H1 (cell line): ENCODE data around the gene U2SURP. TPM values are rescaled to one million over a fixed set of nuclear protein-coding genes. Genes with fewer than 3 reads are reported as not detected.

Experiments
- ASH2L ChIP-seq: fragments of 200-600, 300-600 bp; sonication (generic); IDR thresholded peaks from one replicate; pipeline ENCODE4 v1.7.1; 2017; ENCODE audit warnings: low read length
- ATF3 ChIP-seq: IDR thresholded peaks from 2 replicates; pipeline ENCODE4 v1.6.1; 2011; ENCODE audit warnings: low read depth, mild to moderate bottlenecking, low read length; ENCODE audit not compliant: insufficient read depth
- CHD1 ChIP-seq: IDR thresholded peaks from 2 replicates; pipeline ENCODE4 v1.6.1; 2012; ENCODE audit warnings: low read depth, low read length, improper control_type of control experiment
- EGR1 ChIP-seq: IDR thresholded peaks from 2 replicates; pipeline ENCODE4 v1.6.1; 2011; ENCODE audit warnings: low read depth, low read length, borderline replicate concordance
- EP300 ChIP-seq, 2 experiments: IDR thresholded peaks; 1 replicate in 1 of 2; 2 replicates in 1 of 2; pipeline ENCODE4 v1.6.1; 2011 to 2012; ENCODE audit warnings: low read depth in 2 of 2, low read length in 2 of 2, mild to moderate bottlenecking in 2 of 2, borderline replicate concordance in 1 of 2, inconsistent platforms in 1 of 2, moderate library complexity in 1 of 2
- GABPA ChIP-seq: IDR thresholded peaks from 2 replicates; pipeline ENCODE4 v1.6.1; 2011; ENCODE audit warnings: mild to moderate bottlenecking, low read length, moderate library complexity, borderline replicate concordance; ENCODE audit not compliant: insufficient read depth
- HDAC2 ChIP-seq, 2 experiments: fragments of 300-600 bp in 1 of 2; sonication (generic) in 1 of 2; IDR thresholded peaks; 2 replicates each; pipeline ENCODE4 v1.6.1; 2011 to 2012; ENCODE audit warnings: low read depth in 2 of 2, low read length in 2 of 2, mild to moderate bottlenecking in 2 of 2, moderate library complexity in 2 of 2, borderline replicate concordance in 1 of 2, inconsistent platforms in 1 of 2
- KDM4A ChIP-seq: IDR thresholded peaks from one replicate; pipeline ENCODE4 v1.7.1; 2012; ENCODE audit warnings: low read depth, mild to moderate bottlenecking, moderate library complexity, low read length, inconsistent platforms; ENCODE audit not compliant: severe bottlenecking
- KDM5A ChIP-seq: fragments of 200-600 bp; IDR thresholded peaks from 2 replicates; pipeline ENCODE4 v1.7.1; 2012; ENCODE audit warnings: mild to moderate bottlenecking, low read length, inconsistent platforms, mixed read lengths
- MAX ChIP-seq: IDR thresholded peaks from 2 replicates; pipeline ENCODE4 v1.6.1; 2012; ENCODE audit warnings: inconsistent platforms
- NANOG ChIP-seq: IDR thresholded peaks from 2 replicates; pipeline ENCODE4 v1.6.1; 2011; ENCODE audit warnings: low read length, low read depth, mild to moderate bottlenecking, inconsistent platforms; ENCODE audit not compliant: insufficient read depth, poor library complexity, severe bottlenecking
- NRF1 ChIP-seq: IDR thresholded peaks from 2 replicates; pipeline ENCODE4 v1.6.1; 2011; ENCODE audit warnings: mild to moderate bottlenecking, low read depth, low read length, improper control_type of control experiment
- PHF8 ChIP-seq: fragments of 200-600 bp; sonication (generic); conservative IDR thresholded peaks from 2 replicates; pipeline ENCODE4 v1.7.1; 2012; ENCODE audit warnings: low read depth, mild to moderate bottlenecking, inconsistent platforms, low read length, moderate library complexity
- POLR2A ChIP-seq, 2 experiments: IDR thresholded peaks; 1 replicate in 1 of 2; 2 replicates in 1 of 2; pipeline ENCODE4 v1.6.1; 2011; ENCODE audit warnings: low read depth in 2 of 2, low read length in 2 of 2, mild to moderate bottlenecking in 2 of 2; ENCODE audit errors: control extremely low read depth in 1 of 2
- POU5F1 ChIP-seq: IDR thresholded peaks from 2 replicates; pipeline ENCODE4 v1.6.1; 2011; ENCODE audit warnings: low read depth, mild to moderate bottlenecking, low read length, moderate library complexity
- RBBP5 ChIP-seq: IDR thresholded peaks from 2 replicates; pipeline ENCODE4 v1.7.1; 2012; ENCODE audit warnings: low read depth, mild to moderate bottlenecking, inconsistent platforms, low read length, moderate library complexity, borderline replicate concordance
- SP1 ChIP-seq: IDR thresholded peaks from 2 replicates; pipeline ENCODE4 v1.6.1; 2011; ENCODE audit warnings: low read depth, low read length
- SP2 ChIP-seq: IDR thresholded peaks from 2 replicates; pipeline ENCODE4 v1.6.1; 2012; ENCODE audit warnings: mild to moderate bottlenecking, low read length, inconsistent platforms
- SRF ChIP-seq: IDR thresholded peaks from 2 replicates; pipeline ENCODE4 v1.6.1; 2011; ENCODE audit warnings: mild to moderate bottlenecking, low read depth, low read length, moderate library complexity
- TAF1 ChIP-seq: IDR thresholded peaks from 2 replicates; pipeline ENCODE4 v1.6.1; 2011; ENCODE audit warnings: mild to moderate bottlenecking, low read depth, low read length
- TCF12 ChIP-seq: IDR thresholded peaks from 2 replicates; pipeline ENCODE4 v1.6.1; 2011; ENCODE audit warnings: low read depth, mild to moderate bottlenecking, low read length
- USF2 ChIP-seq: IDR thresholded peaks from 2 replicates; pipeline ENCODE4 v1.6.1; 2011; ENCODE audit warnings: low read length, improper control_type of control experiment
- YY1 ChIP-seq: IDR thresholded peaks from 2 replicates; pipeline ENCODE4 v1.6.1; 2011; ENCODE audit warnings: low read depth, mild to moderate bottlenecking, low read length
- polyA plus RNA-seq, 7 experiments: library from polyadenylated mRNA; depleted of rRNA in 3 of 7; stranded (reverse) in 5 of 7; unstranded in 2 of 7; fragments of >200 nt in 5 of 7; fragments of 200-250 nt in 2 of 7; gene quantifications; 1 replicate in 5 of 7; 2 replicates in 1 of 7; 4 replicates in 1 of 7; pipeline versions ENCODE4 v1.2.1 to v1.2.3, GENCODE V29; 2011 to 2013; ENCODE audit warnings: missing spikeins in 2 of 7, mixed read lengths in 2 of 7
- total RNA-seq: library from RNA; stranded (reverse); fragmentation: NEBNext Ultra II Directional; extraction: Animal tissue kit (Norgen Biotek cat#: 25700); gene quantifications from 2 replicates; pipeline ENCODE4 v1.2.1, GENCODE V29; 2021

The U2SURP gene
- total and polyA plus RNA-seq, 2 of the 8 experiments (the other 6 are each of a cell fraction or from before 2014, with no cell fraction given) = 22.2 to 167 TPM

- TF ChIP-seq HDAC2 (IDR thresholded peaks at IDR 0.05; ENCODE audit: borderline replicate concordance in 1 of 2, low read depth in 2 of 2, low read length in 2 of 2) (peak in 1 of 2 experiments; percentile 72; a peak in 2 of 4 replicates), GABPA (peak; percentile 91), YY1 (peak; percentile 98), CHD1 (no peak), POLR2A (IDR thresholded peaks at IDR 0.05; ENCODE audit: control extremely low read depth in 1 of 2, low read depth in 2 of 2, low read length in 2 of 2) (peak; percentile 86 to 92), POU5F1 (no peak), NANOG (no peak), RBBP5 (peak; percentile 96), SRF (peak; percentile 98), KDM5A (peak; percentile 100), TCF12 (0 out of 2 replicates have a peak, but pooled peaks have one; percentile 25), TAF1 (peak; percentile 97), ATF3 (peak; percentile 87), ASH2L (peak; percentile 98), USF2 (peak; percentile 98), NRF1 (no peak), PHF8 (peak; percentile 87), SP2 (no peak), MAX (peak; percentile 91), EGR1 (0 out of 2 replicates have a peak, but pooled peaks have one; percentile 47), KDM4A (peak; percentile 18), SP1 (peak; percentile 72), EP300 (IDR thresholded peaks at IDR 0.05; ENCODE audit: borderline replicate concordance in 1 of 2, low read depth in 2 of 2, low read length in 2 of 2) (peak in 1 of 2 experiments; percentile 83; a peak in 1 of 3 replicates)
Observed at GRCh38 chr3:143001369-143002082, at the start of gene U2SURP (continued).
